Measurements from ENCODE around the gene USP53. TPM values are rescaled to one million over a fixed set of nuclear protein-coding genes. Genes with fewer than 3 reads are reported as not detected.

The USP53 gene
- total and polyA plus RNA-seq, 10 of the 15 experiments (the other 5 are each of a cell fraction or from before 2014, with no cell fraction given) = 0.23 to 4.0 (median 2.7) TPM

- TF ChIP-seq, protein P1, sequence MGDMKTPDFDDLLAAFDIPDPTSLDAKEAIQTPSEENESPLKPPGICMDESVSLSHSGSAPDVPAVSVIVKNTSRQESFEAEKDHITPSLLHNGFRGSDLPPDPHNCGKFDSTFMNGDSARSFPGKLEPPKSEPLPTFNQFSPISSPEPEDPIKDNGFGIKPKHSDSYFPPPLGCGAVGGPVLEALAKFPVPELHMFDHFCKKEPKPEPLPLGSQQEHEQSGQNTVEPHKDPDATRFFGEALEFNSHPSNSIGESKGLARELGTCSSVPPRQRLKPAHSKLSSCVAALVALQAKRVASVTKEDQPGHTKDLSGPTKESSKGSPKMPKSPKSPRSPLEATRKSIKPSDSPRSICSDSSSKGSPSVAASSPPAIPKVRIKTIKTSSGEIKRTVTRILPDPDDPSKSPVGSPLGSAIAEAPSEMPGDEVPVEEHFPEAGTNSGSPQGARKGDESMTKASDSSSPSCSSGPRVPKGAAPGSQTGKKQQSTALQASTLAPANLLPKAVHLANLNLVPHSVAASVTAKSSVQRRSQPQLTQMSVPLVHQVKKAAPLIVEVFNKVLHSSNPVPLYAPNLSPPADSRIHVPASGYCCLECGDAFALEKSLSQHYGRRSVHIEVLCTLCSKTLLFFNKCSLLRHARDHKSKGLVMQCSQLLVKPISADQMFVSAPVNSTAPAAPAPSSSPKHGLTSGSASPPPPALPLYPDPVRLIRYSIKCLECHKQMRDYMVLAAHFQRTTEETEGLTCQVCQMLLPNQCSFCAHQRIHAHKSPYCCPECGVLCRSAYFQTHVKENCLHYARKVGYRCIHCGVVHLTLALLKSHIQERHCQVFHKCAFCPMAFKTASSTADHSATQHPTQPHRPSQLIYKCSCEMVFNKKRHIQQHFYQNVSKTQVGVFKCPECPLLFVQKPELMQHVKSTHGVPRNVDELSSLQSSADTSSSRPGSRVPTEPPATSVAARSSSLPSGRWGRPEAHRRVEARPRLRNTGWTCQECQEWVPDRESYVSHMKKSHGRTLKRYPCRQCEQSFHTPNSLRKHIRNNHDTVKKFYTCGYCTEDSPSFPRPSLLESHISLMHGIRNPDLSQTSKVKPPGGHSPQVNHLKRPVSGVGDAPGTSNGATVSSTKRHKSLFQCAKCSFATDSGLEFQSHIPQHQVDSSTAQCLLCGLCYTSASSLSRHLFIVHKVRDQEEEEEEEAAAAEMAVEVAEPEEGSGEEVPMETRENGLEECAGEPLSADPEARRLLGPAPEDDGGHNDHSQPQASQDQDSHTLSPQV (IDR thresholded peaks at IDR 0.05) = no peak
- no peak for TF ChIP-seq USF1 (IDR thresholded peaks at IDR 0.05; ENCODE audit: borderline replicate concordance, extremely low read length, insufficient read depth, low read depth, low read length)
- TF ChIP-seq, protein P2, sequence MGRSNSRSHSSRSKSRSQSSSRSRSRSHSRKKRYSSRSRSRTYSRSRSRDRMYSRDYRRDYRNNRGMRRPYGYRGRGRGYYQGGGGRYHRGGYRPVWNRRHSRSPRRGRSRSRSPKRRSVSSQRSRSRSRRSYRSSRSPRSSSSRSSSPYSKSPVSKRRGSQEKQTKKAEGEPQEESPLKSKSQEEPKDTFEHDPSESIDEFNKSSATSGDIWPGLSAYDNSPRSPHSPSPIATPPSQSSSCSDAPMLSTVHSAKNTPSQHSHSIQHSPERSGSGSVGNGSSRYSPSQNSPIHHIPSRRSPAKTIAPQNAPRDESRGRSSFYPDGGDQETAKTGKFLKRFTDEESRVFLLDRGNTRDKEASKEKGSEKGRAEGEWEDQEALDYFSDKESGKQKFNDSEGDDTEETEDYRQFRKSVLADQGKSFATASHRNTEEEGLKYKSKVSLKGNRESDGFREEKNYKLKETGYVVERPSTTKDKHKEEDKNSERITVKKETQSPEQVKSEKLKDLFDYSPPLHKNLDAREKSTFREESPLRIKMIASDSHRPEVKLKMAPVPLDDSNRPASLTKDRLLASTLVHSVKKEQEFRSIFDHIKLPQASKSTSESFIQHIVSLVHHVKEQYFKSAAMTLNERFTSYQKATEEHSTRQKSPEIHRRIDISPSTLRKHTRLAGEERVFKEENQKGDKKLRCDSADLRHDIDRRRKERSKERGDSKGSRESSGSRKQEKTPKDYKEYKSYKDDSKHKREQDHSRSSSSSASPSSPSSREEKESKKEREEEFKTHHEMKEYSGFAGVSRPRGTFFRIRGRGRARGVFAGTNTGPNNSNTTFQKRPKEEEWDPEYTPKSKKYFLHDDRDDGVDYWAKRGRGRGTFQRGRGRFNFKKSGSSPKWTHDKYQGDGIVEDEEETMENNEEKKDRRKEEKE (IDR thresholded peaks at IDR 0.05) = no peak
- TF ChIP-seq, protein P3, sequence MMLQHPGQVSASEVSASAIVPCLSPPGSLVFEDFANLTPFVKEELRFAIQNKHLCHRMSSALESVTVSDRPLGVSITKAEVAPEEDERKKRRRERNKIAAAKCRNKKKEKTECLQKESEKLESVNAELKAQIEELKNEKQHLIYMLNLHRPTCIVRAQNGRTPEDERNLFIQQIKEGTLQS (IDR thresholded peaks at IDR 0.05; ENCODE audit: borderline replicate concordance, extremely low read depth, low read depth, low read length) = no peak
These were observed 6.8 kb upstream of the USP53 start (continued) for GRCh38 chr4:119205690-119206089.

All from GM12878 (cell line).